ENCODE data around the gene UBE3C.
A peak's percentile ranks its signal among the peaks of the same experiment; 100 is the strongest.

Gene UBE3C

GRCh38 chr7:157165987-157166386 lies 27.3 kb downstream of the UBE3C start:
- Histone ChIP-seq H3K79me1 (ENCODE audit: low read length) (no peaks in the 10 kb centered on the region), H3K4me3 (ENCODE audit: low read depth, low read length) (no peak overlapping the region), H2AK5ac (ENCODE audit: low read length) (no peak overlapping the region), H3K79me2 (ENCODE audit: control insufficient read depth, insufficient read depth, low read length, poor library complexity) (peaks cover 5% of the 10 kb centered on the region), H3K9me3 (ENCODE audit: insufficient read depth, low read depth, low read length) (no peaks in the 10 kb centered on the region), H3K27me3 (ENCODE audit: insufficient read depth, low read length) (no peaks in the 10 kb centered on the region), H2BK12ac (ENCODE audit: low read length) (no peak overlapping the region), H3K36me3 (ENCODE audit: control insufficient read depth in 1 of 2, insufficient read depth in 2 of 2, low read length in 2 of 2) (peaks cover 21 to 22% of the 10 kb centered on the region in 2 experiments), H3K4me1 (ENCODE audit: control insufficient read depth in 1 of 2, insufficient read depth in 2 of 2, low read length in 2 of 2) (no peaks in the 10 kb centered on the region), H3K27ac (ENCODE audit: low read depth, low read length) (no peak overlapping the region), H3K14ac (ENCODE audit: low read length) (no peak overlapping the region), H3K4ac (ENCODE audit: low read depth, low read length) (no peak overlapping the region), H3K9ac (ENCODE audit: low read length) (no peak overlapping the region), H4K12ac (ENCODE audit: low read depth, low read length) (no peak overlapping the region), H2BK5ac (ENCODE audit: low read depth, low read length, poor library complexity) (no peak overlapping the region), H4K91ac (ENCODE audit: low read depth, low read length) (no peak overlapping the region), H3K23ac (ENCODE audit: low read length) (no peak overlapping the region), H3K18ac (ENCODE audit: low read length) (no peak overlapping the region), H4K8ac (ENCODE audit: low read depth, low read length) (no peak overlapping the region), H3K4me2 (ENCODE audit: low read length) (no peak overlapping the region), H2AFZ (ENCODE audit: insufficient read depth, low read length, poor library complexity) (no peak overlapping the region), H2BK120ac (ENCODE audit: insufficient read depth, low read length, poor library complexity) (no peak overlapping the region)
- WGBS (ENCODE audit: extremely low coverage, insufficient coverage, insufficient read length) = no CpG with 5 or more reads among the region's 1 CpG
- no peak for DNase-seq

GRCh38 chr7:157168571-157168970 lies 29.8 kb downstream of the UBE3C start:
- no peak overlapping the region for H2AFZ ChIP-seq (ENCODE audit: insufficient read depth, low read length, poor library complexity)
- no peak overlapping the region for H4K91ac ChIP-seq (ENCODE audit: low read depth, low read length)
- no peak overlapping the region for H4K12ac ChIP-seq (ENCODE audit: low read depth, low read length)
- no peak for DNase-seq
- H3K23ac ChIP-seq (ENCODE audit: low read length) = no peak overlapping the region
- no peak overlapping the region for H3K4ac ChIP-seq (ENCODE audit: low read depth, low read length)
- H4K8ac ChIP-seq (ENCODE audit: low read depth, low read length) = no peak overlapping the region
- no peaks in the 10 kb centered on the region for H3K27me3 ChIP-seq (ENCODE audit: insufficient read depth, low read length)
- no peaks in the 10 kb centered on the region for H3K79me2 ChIP-seq (ENCODE audit: control insufficient read depth, insufficient read depth, low read length, poor library complexity)
- H3K36me3 ChIP-seq (ENCODE audit: control insufficient read depth in 1 of 2, insufficient read depth in 2 of 2, low read length in 2 of 2) = peaks cover 29 to 30% of the 10 kb centered on the region in 2 experiments
- no peak overlapping the region for H2BK120ac ChIP-seq (ENCODE audit: insufficient read depth, low read length, poor library complexity)
- H3K18ac ChIP-seq (ENCODE audit: low read length) = no peak overlapping the region
- H3K9me3 ChIP-seq (ENCODE audit: insufficient read depth, low read depth, low read length) = no peaks in the 10 kb centered on the region
- no peak overlapping the region for H3K9ac ChIP-seq (ENCODE audit: low read length)
- no peak overlapping the region for H2BK5ac ChIP-seq (ENCODE audit: low read depth, low read length, poor library complexity)
- no peaks in the 10 kb centered on the region for H3K79me1 ChIP-seq (ENCODE audit: low read length)
- H2BK12ac ChIP-seq (ENCODE audit: low read length) = no peak overlapping the region
- H2AK5ac ChIP-seq (ENCODE audit: low read length) = no peak overlapping the region
- H3K4me3 ChIP-seq (ENCODE audit: low read depth, low read length) = no peak overlapping the region
- no CpG with 5 or more reads among the region's 5 CpGs for WGBS (ENCODE audit: extremely low coverage, insufficient coverage, insufficient read length)
- H3K4me1 ChIP-seq (ENCODE audit: control insufficient read depth in 1 of 2, insufficient read depth in 2 of 2, low read length in 2 of 2) = no peaks in the 10 kb centered on the region
- no peak overlapping the region for H3K27ac ChIP-seq (ENCODE audit: low read depth, low read length)
- no peak overlapping the region for H3K4me2 ChIP-seq (ENCODE audit: low read length)
- no peak overlapping the region for H3K14ac ChIP-seq (ENCODE audit: low read length)

DNA sequence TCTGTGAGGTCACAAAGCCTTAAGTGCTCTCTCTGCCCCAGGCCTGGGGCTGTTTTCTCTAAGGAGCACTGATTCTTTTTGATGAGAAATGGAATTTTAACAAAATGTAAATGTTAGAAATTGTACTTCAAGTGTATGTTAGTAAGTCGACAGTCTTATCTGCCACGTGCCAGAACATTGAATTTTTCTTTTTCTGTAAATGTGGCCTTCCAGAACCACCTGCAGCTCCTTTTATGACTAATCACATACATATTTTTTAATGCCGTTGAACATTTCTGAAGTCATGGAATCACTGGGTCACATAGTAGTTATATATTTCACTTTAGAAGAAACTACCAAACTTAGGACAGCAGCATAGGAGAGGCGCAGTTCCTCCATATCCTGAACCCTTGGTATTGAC lies 38.0 kb downstream of the UBE3C start:
- Histone ChIP-seq H3K4ac (ENCODE audit: low read depth, low read length) (no peak overlapping the region), H2AFZ (ENCODE audit: insufficient read depth, low read length, poor library complexity) (no peak overlapping the region), H2BK12ac (ENCODE audit: low read length) (no peak overlapping the region), H3K9me3 (ENCODE audit: insufficient read depth, low read depth, low read length) (no peaks in the 10 kb centered on the region), H3K4me3 (ENCODE audit: low read depth, low read length) (no peak overlapping the region), H3K27ac (ENCODE audit: low read depth, low read length) (no peak overlapping the region), H3K4me1 (ENCODE audit: control insufficient read depth in 1 of 2, insufficient read depth in 2 of 2, low read length in 2 of 2) (no peaks in the 10 kb centered on the region), H3K9ac (ENCODE audit: low read length) (no peak overlapping the region), H3K36me3 (ENCODE audit: control insufficient read depth in 1 of 2, insufficient read depth in 2 of 2, low read length in 2 of 2) (peaks cover 29 to 34% of the 10 kb centered on the region in 2 experiments), H4K12ac (ENCODE audit: low read depth, low read length) (no peak overlapping the region), H3K79me1 (ENCODE audit: low read length) (no peaks in the 10 kb centered on the region), H3K18ac (ENCODE audit: low read length) (no peak overlapping the region), H4K8ac (ENCODE audit: low read depth, low read length) (no peak overlapping the region), H2BK5ac (ENCODE audit: low read depth, low read length, poor library complexity) (no peak overlapping the region), H4K91ac (ENCODE audit: low read depth, low read length) (no peak overlapping the region), H3K4me2 (ENCODE audit: low read length) (no peak overlapping the region), H3K27me3 (ENCODE audit: insufficient read depth, low read length) (no peaks in the 10 kb centered on the region), H2AK5ac (ENCODE audit: low read length) (no peak overlapping the region), H2BK120ac (ENCODE audit: insufficient read depth, low read length, poor library complexity) (no peak overlapping the region), H3K23ac (ENCODE audit: low read length) (no peak overlapping the region), H3K79me2 (ENCODE audit: control insufficient read depth, insufficient read depth, low read length, poor library complexity) (no peaks in the 10 kb centered on the region), H3K14ac (ENCODE audit: low read length) (no peak overlapping the region)
- peak; percentile 3 to 66 for DNase-seq
- WGBS (ENCODE audit: extremely low coverage, insufficient coverage, insufficient read length) = no CpG with 5 or more reads among the region's 4 CpGs

GRCh38 chr7:157177333-157177982 lies 38.7 kb downstream of the UBE3C start:
- Histone ChIP-seq H3K18ac (ENCODE audit: low read length) (no peak overlapping the region), H2AFZ (ENCODE audit: insufficient read depth, low read length, poor library complexity) (no peak overlapping the region), H3K27ac (ENCODE audit: low read depth, low read length) (no peak overlapping the region), H3K4ac (ENCODE audit: low read depth, low read length) (no peak overlapping the region), H3K27me3 (ENCODE audit: insufficient read depth, low read length) (no peaks in the 10 kb centered on the region), H4K12ac (ENCODE audit: low read depth, low read length) (no peak overlapping the region), H3K9me3 (ENCODE audit: insufficient read depth, low read depth, low read length) (no peaks in the 10 kb centered on the region), H3K36me3 (ENCODE audit: control insufficient read depth in 1 of 2, insufficient read depth in 2 of 2, low read length in 2 of 2) (peaks cover 30 to 38% of the 10 kb centered on the region in 2 experiments), H2BK120ac (ENCODE audit: insufficient read depth, low read length, poor library complexity) (no peak overlapping the region), H3K23ac (ENCODE audit: low read length) (no peak overlapping the region), H3K79me2 (ENCODE audit: control insufficient read depth, insufficient read depth, low read length, poor library complexity) (no peaks in the 10 kb centered on the region), H2AK5ac (ENCODE audit: low read length) (no peak overlapping the region), H4K8ac (ENCODE audit: low read depth, low read length) (no peak overlapping the region), H3K9ac (ENCODE audit: low read length) (no peak overlapping the region), H2BK12ac (ENCODE audit: low read length) (no peak overlapping the region), H4K91ac (ENCODE audit: low read depth, low read length) (no peak overlapping the region), H3K14ac (ENCODE audit: low read length) (no peak overlapping the region), H3K4me3 (ENCODE audit: low read depth, low read length) (no peak overlapping the region), H3K79me1 (ENCODE audit: low read length) (no peaks in the 10 kb centered on the region), H3K4me1 (ENCODE audit: control insufficient read depth in 1 of 2, insufficient read depth in 2 of 2, low read length in 2 of 2) (no peaks in the 10 kb centered on the region), H2BK5ac (ENCODE audit: low read depth, low read length, poor library complexity) (no peak overlapping the region), H3K4me2 (ENCODE audit: low read length) (no peak overlapping the region)
- DNase-seq = no peak
- no CpG with 5 or more reads among the region's 18 CpGs for WGBS (ENCODE audit: extremely low coverage, insufficient coverage, insufficient read length)
